Activated CD8-positive, alpha-beta memory T cell treated with anti-CD3 and anti-CD28 coated beads, Interleukin-2, amount 50 U/mL, for 48 hours (primary cell): ENCODE data around the gene PVR.
"Not testable (repeated sequence)": the region's sequence is repeated elsewhere in the genome, so short reads cannot be mapped to it uniquely, and the experiment has no call there.

Experiments used
- DNase-seq: peaks from one replicate; pipeline ENCODE4 v3.0.0-alpha.2; 2020

The PVR gene

GRCh38 chr19:44618640-44619357 is 24.9 kb upstream of the PVR start:
- no peak for DNase-seq

- no peak for DNase-seq
Observed at GRCh38 chr19:44620667-44621066, 23.0 kb upstream of the PVR start.

GRCh38 chr19:44621367-44621766 is 22.3 kb upstream of the PVR start:
- no peak for DNase-seq

GRCh38 chr19:44623080-44623479 is 20.6 kb upstream of the PVR start:
- DNase-seq: no peak

GRCh38 chr19:44623626-44624025 is 20.1 kb upstream of the PVR start:
- no peak for DNase-seq

GRCh38 chr19:44624840-44625354 is 18.8 kb upstream of the PVR start:
- no peak for DNase-seq

GRCh38 chr19:44625637-44626036 is 18.1 kb upstream of the PVR start:
- DNase-seq: not testable (repeated sequence)

- no peak for DNase-seq
Observed at GRCh38 chr19:44626048-44626624, 17.6 kb upstream of the PVR start.

- no peak for DNase-seq
Observed at GRCh38 chr19:44627631-44628030, 16.1 kb upstream of the PVR start.

- DNase-seq: no peak
Observed at GRCh38 chr19:44628793-44629192, 14.9 kb upstream of the PVR start.

- not testable (repeated sequence) for DNase-seq
Observed at GRCh38 chr19:44631611-44632010, 12.1 kb upstream of the PVR start.

GRCh38 chr19:44634058-44634457 is 9.7 kb upstream of the PVR start:
- not testable (repeated sequence) for DNase-seq

- no peak for DNase-seq
Observed at GRCh38 chr19:44634785-44635184, 8.9 kb upstream of the PVR start.

GRCh38 chr19:44635581-44636438 is 7.9 kb upstream of the PVR start:
- DNase-seq: no peak

GRCh38 chr19:44636439-44637389 is 7.0 kb upstream of the PVR start:
- DNase-seq: no peak

GRCh38 chr19:44637390-44637764 is 6.3 kb upstream of the PVR start:
- DNase-seq: no peak

- no peak for DNase-seq
Observed at GRCh38 chr19:44640518-44640917, 3.2 kb upstream of the PVR start.

- DNase-seq: no peak
Observed at GRCh38 chr19:44641501-44642265, 2.0 kb upstream of the PVR start.

GRCh38 chr19:44642377-44642776 is 1.3 kb upstream of the PVR start:
- DNase-seq: no peak

- DNase-seq: no peak
Observed at GRCh38 chr19:44644402-44645016, 799 bp downstream of the PVR start.

- DNase-seq: no peak
Observed at GRCh38 chr19:44645407-44646048, 1.8 kb downstream of the PVR start.
